ENCODE measurements around the gene CLTB. TPM values are rescaled to one million over a fixed set of nuclear protein-coding genes. Genes with fewer than 3 reads are reported as not detected.

Gene CLTB
- total RNA-seq, 4 donors from 2014 or later, result 95.2 to 139 (median 112) TPM

GRCh38 chr5:176391999-176392398, 24.3 kb downstream of the CLTB start:
- no peak overlapping the region for H3K4me3 ChIP-seq (replicated peaks in 1 of 3)
- TF ChIP-seq POLR2A (IDR thresholded peaks at IDR 0.05) (no peak), CTCF (IDR thresholded peaks at IDR 0.05) (no peak)
- no peak for DNase-seq
- peaks cover 11 to 15% of the 10 kb centered on the region in 2 donors for H3K36me3 ChIP-seq
- no peaks in the 10 kb centered on the region for H3K27me3 ChIP-seq
- no peaks in the 10 kb centered on the region for H3K9me3 ChIP-seq
- H3K4me1 ChIP-seq, result peaks cover 8 to 19% of the 10 kb centered on the region in 2 donors
- 87 to 91% methylated on average over 4 of the region's 4 CpGs for WGBS, 2 donors
- H3K27ac ChIP-seq, result no peak overlapping the region
- intact Hi-C loops (cut with DNase I), result no loop called here

GRCh38 chr5:176391479-176391878, 24.9 kb downstream of the CLTB start:
- 91 to 92% methylated on average over 4 of the region's 4 CpGs for WGBS, 2 donors
- H3K27me3 ChIP-seq, result no peaks in the 10 kb centered on the region
- peaks cover 8 to 19% of the 10 kb centered on the region in 2 donors for H3K4me1 ChIP-seq
- DNase-seq, result no peak
- peaks cover 11% of the 10 kb centered on the region in 2 donors for H3K36me3 ChIP-seq
- H3K9me3 ChIP-seq, result no peaks in the 10 kb centered on the region
- H3K4me3 ChIP-seq (replicated peaks in 1 of 3), result no peak overlapping the region
- intact Hi-C loops (cut with DNase I), result no loop called here
- no peak overlapping the region for H3K27ac ChIP-seq
- TF ChIP-seq CTCF (IDR thresholded peaks at IDR 0.05) (no peak), POLR2A (IDR thresholded peaks at IDR 0.05) (no peak)

GRCh38 chr5:176389135-176390123, 26.9 kb downstream of the CLTB start:
- H3K4me3 ChIP-seq (replicated peaks in 1 of 3), result peak overlapping the region; percentile 60 to 74 (median 70)
- WGBS, 2 donors, result 29 to 35% methylated on average over 31 to 39 of the region's 41 CpGs
- H3K27me3 ChIP-seq, result no peaks in the 10 kb centered on the region
- DNase-seq, result no peak
- TF ChIP-seq CTCF (IDR thresholded peaks at IDR 0.05), result no peak
- TF ChIP-seq POLR2A (IDR thresholded peaks at IDR 0.05), result peak in 1 of 2 donors; percentile 76
- no peaks in the 10 kb centered on the region for H3K9me3 ChIP-seq
- H3K36me3 ChIP-seq, result peaks cover 18 to 21% of the 10 kb centered on the region in 2 donors
- intact Hi-C loops (cut with DNase I), result no loop called here
- H3K27ac ChIP-seq, result peak overlapping the region; percentile 64 to 93 (median 90)
- H3K4me1 ChIP-seq, result peaks cover 8 to 19% of the 10 kb centered on the region in 2 donors

- intact Hi-C loops (cut with DNase I), result no loop called here
- H3K27ac ChIP-seq, result peak within 1 kb of the TSS; percentile 93 to 97 (median 96)
- peaks cover 21 to 30% of the 10 kb centered on the region in 2 donors for H3K36me3 ChIP-seq
- H3K9me3 ChIP-seq, result no peaks in the 10 kb centered on the region
- no peaks in the 10 kb centered on the region for H3K27me3 ChIP-seq
- peaks cover 8 to 19% of the 10 kb centered on the region in 2 donors for H3K4me1 ChIP-seq
- peak within 1 kb of the TSS; percentile 60 to 90 (median 70) for H3K4me3 ChIP-seq (replicated peaks in 1 of 3)
- 0 to 1% methylated on average over 34 to 46 of the region's 47 CpGs for WGBS, 2 donors
- DNase-seq, result peak; percentile 100
- TF ChIP-seq POLR2A (IDR thresholded peaks at IDR 0.05) (peak in 1 of 2 donors; percentile 41), CTCF (IDR thresholded peaks at IDR 0.05) (peak in 2 of 6 experiments; percentile 29 to 42)
These were observed 27.8 kb downstream of the CLTB start, which contains the start of the genes HIGD2A and NOP16 for GRCh38 chr5:176388444-176389134. Gene HIGD2A, plus strand, starts transcription at chr5:176388751. Its CDS starts 69 bp downstream, at chr5:176388820. Gene NOP16, minus strand, starts transcription at chr5:176388598. Its CDS starts 59 bp downstream, at chr5:176388539.

Measured in thyroid gland (tissue), 4 donors.